Esophagus muscularis mucosa (tissue), 4 donors: ENCODE measurements around the gene NACA. TPM values are rescaled to one million over a fixed set of nuclear protein-coding genes. Genes with fewer than 3 reads are reported as not detected.

ENCODE experiments used
- DNase-seq: peaks from one replicate; pipeline ENCODE4 v3.0.0-alpha.2; 2017; ENCODE audit errors: extremely low spot score
- H3K27ac ChIP-seq, 4 donors: fragments of 200-600 bp; sonication (generic); replicated peaks in 1 of 4; 1 replicate in 3 of 4; 2 replicates in 1 of 4; pipeline ENCODE4 v1.5.1; 2016 to 2019; ENCODE audit warnings: mild to moderate bottlenecking in 1 of 4
- H3K27me3 ChIP-seq, 4 donors: fragments of 200-600 bp; sonication (generic); one replicate each; pipeline versions ENCODE4 v1.5.1 to v1.6.0; 2016 to 2019
- H3K36me3 ChIP-seq, 4 donors: fragments of 200-600 bp; sonication (generic); one replicate each; pipeline ENCODE4 v1.5.1; 2016 to 2019
- H3K4me1 ChIP-seq, 4 donors: fragments of 200-600 bp; sonication (generic); one replicate each; pipeline ENCODE4 v1.5.1; 2016 to 2019
- H3K4me3 ChIP-seq, 4 donors: fragments of 200-600 bp; sonication (generic); 1 replicate in 2 of 4; 2 replicates in 2 of 4; pipeline ENCODE4 v1.5.1; 2016 to 2019; ENCODE audit warnings: mild to moderate bottlenecking in 4 of 4, moderate library complexity in 1 of 4
- H3K9me3 ChIP-seq, 4 donors: fragments of 200-600 bp; sonication (generic); 1 replicate in 3 of 4; 2 replicates in 1 of 4; pipeline ENCODE4 v1.5.1; 2016 to 2019
- EP300 ChIP-seq: sonication (generic); formaldehyde crosslinking; IDR thresholded peaks from one replicate; pipeline ENCODE4 v1.6.1; 2017; ENCODE audit warnings: antibody characterized with exemption
- POLR2A ChIP-seq: fragments of 450-650 bp; IDR thresholded peaks from one replicate; pipeline ENCODE4 v1.6.1; 2017; ENCODE audit warnings: antibody characterized with exemption, moderate library complexity, mild to moderate bottlenecking, low read depth
- POLR2AphosphoS5 ChIP-seq, 2 donors: sonication (generic); formaldehyde crosslinking; IDR thresholded peaks; one replicate each; pipeline ENCODE4 v1.6.1; 2017; ENCODE audit warnings: antibody characterized with exemption in 2 of 2
- WGBS: methylation state at CpG from one replicate; pipeline ENCODE4 v1.1.5; 2018; 5-methylcytosine and 5-hydroxymethylcytosine counted together
- intact Hi-C: fragments of 100-400 bp; cut with DNase I; formaldehyde crosslinking; loops from one replicate; pipeline ENCODE4 v1.15.1; 2023
- total RNA-seq, 4 donors: library from RNA; depleted of rRNA; stranded (reverse); fragments of >200 nt; gene quantifications; one replicate each; pipeline versions ENCODE4 v1.1.0 to v1.2.1, GENCODE V29; 2016
- TF ChIP-seq, protein P1 (sequence below), 3 experiments: fragments of 200-600 bp in 2 of 3; fragments of 450-650 bp in 1 of 3; sonication (generic) in 2 of 3; IDR thresholded peaks; one replicate each; pipeline ENCODE4 v1.5.1; 2017 to 2019; ENCODE audit warnings: antibody characterized with exemption in 3 of 3, mild to moderate bottlenecking in 2 of 3, moderate library complexity in 1 of 3

NACA gene
- total RNA-seq, 4 donors from 2014 or later: 913 to 1,477 (median 1,221) TPM

DNA sequence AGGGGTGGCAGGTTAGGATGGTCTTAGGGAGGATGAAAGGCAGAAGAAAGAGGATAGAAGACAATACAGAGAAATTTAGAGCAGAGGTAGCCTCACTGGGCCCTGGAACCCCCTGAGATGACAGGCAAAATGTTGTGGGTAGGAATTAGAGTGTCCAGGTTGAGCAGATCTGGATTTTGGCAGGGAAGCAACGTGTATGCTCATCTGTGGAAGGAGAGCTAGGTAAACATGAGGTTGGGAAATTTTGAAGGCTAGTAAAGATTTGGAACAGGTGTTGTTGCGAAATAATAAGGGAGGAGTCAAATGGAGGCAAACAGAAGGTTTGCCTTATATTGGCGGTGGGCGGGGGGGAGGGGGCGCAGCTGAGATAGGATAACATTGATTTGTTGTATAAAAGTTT, 43.3 kb upstream of the NACA start:
- Histone ChIP-seq H3K9me3 (no peaks in the 10 kb centered on the region), H3K4me3 (no peak overlapping the region), H3K4me1 (no peaks in the 10 kb centered on the region), H3K27me3 (no peaks in the 10 kb centered on the region), H3K36me3 (no peaks in the 10 kb centered on the region), H3K27ac (no peak overlapping the region)
- TF ChIP-seq, protein P1, sequence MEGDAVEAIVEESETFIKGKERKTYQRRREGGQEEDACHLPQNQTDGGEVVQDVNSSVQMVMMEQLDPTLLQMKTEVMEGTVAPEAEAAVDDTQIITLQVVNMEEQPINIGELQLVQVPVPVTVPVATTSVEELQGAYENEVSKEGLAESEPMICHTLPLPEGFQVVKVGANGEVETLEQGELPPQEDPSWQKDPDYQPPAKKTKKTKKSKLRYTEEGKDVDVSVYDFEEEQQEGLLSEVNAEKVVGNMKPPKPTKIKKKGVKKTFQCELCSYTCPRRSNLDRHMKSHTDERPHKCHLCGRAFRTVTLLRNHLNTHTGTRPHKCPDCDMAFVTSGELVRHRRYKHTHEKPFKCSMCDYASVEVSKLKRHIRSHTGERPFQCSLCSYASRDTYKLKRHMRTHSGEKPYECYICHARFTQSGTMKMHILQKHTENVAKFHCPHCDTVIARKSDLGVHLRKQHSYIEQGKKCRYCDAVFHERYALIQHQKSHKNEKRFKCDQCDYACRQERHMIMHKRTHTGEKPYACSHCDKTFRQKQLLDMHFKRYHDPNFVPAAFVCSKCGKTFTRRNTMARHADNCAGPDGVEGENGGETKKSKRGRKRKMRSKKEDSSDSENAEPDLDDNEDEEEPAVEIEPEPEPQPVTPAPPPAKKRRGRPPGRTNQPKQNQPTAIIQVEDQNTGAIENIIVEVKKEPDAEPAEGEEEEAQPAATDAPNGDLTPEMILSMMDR (IDR thresholded peaks at IDR 0.05): no peak
- TF ChIP-seq POLR2AphosphoS5 (IDR thresholded peaks at IDR 0.05): no peak
- TF ChIP-seq EP300: no peak
- TF ChIP-seq POLR2A: no peak
- WGBS: 88% methylated on average over 5 of the region's 5 CpGs
- intact Hi-C loops: no loop called here
- DNase-seq: no peak

DNA sequence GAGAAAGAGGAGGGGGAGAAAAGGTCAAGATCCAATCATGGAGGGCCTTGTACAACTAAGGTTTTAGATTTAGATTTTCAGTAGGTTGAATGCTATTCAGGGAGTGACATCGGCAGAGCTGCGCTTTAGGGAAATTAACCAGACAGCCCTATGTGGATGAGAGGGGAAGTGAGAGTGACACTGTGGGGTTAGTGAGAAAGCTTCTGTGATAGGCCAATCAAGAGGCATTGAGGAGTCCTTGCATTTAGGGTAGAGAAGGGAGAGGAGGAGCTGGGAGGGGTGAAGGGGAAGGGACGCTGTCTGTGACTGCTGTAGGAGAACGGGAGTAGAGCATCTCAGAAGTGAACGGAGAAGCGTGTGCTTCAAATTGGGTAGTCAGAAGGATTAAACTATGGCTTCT, 41.4 kb upstream of the NACA start:
- Histone ChIP-seq H3K9me3 (no peaks in the 10 kb centered on the region), H3K4me3 (no peak overlapping the region), H3K27me3 (no peaks in the 10 kb centered on the region), H3K36me3 (no peaks in the 10 kb centered on the region), H3K4me1 (no peaks in the 10 kb centered on the region), H3K27ac (no peak overlapping the region)
- intact Hi-C loops: no loop called here
- no peak for TF ChIP-seq EP300
- TF ChIP-seq POLR2A: no peak
- no peak for TF ChIP-seq POLR2AphosphoS5 (IDR thresholded peaks at IDR 0.05)
- TF ChIP-seq, protein P1 (IDR thresholded peaks at IDR 0.05): no peak
- DNase-seq: no peak
- WGBS: 84% methylated on average over 6 of the region's 6 CpGs

DNA sequence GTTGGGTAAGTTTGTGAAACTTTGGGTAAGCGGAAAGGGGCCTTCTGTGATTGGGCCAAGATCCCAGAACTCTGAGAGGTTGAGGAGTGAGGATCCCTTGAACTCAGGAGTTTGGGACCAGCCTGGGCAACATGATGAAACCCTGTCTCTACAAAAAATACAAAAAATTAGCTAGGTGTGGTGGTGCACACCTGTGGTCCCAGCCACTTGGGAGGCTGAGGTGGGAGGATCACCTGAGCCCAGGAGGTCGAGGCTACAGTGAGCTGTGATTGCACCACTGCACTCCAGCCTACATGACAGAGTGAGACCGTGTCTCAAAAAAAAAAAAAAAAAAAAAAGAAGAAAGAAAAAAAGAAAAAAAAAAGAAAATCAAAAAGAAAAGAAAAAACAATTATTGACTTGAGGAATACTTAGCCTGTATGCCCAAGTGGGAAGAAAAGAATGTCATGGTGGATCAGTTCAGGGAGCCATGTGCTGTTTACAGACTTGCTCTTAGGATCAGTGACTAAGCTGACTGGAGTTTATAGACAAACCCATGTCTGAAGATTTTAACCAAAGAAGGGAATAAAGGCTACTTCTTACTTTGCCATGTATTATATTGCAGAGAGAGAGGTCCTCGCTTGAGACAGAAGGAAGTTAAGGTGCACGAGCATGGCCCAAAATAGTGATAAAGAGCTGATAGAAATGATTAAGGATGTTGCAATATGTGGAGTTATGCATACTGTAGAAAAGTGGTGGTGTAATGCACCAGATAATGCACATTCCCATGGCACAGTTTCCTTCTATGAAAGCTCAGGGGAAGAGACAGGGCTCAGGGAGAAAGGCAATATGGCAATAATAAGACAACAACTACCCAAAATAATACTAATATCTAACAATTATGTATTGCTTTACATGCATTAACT, 38.9 kb upstream of the NACA start:
- Histone ChIP-seq H3K27ac (no peak overlapping the region), H3K4me1 (no peaks in the 10 kb centered on the region), H3K36me3 (no peaks in the 10 kb centered on the region), H3K27me3 (no peaks in the 10 kb centered on the region), H3K9me3 (peaks cover 0 to 2% (median 0%) of the 10 kb centered on the region in 4 donors), H3K4me3 (no peak overlapping the region)
- TF ChIP-seq, protein P1 (IDR thresholded peaks at IDR 0.05): no peak
- TF ChIP-seq POLR2AphosphoS5 (IDR thresholded peaks at IDR 0.05): no peak
- no peak for TF ChIP-seq POLR2A
- no peak for TF ChIP-seq EP300
- no peak for DNase-seq
- WGBS: 74% methylated on average over 5 of the region's 5 CpGs
- intact Hi-C loops: no loop called here

DNA sequence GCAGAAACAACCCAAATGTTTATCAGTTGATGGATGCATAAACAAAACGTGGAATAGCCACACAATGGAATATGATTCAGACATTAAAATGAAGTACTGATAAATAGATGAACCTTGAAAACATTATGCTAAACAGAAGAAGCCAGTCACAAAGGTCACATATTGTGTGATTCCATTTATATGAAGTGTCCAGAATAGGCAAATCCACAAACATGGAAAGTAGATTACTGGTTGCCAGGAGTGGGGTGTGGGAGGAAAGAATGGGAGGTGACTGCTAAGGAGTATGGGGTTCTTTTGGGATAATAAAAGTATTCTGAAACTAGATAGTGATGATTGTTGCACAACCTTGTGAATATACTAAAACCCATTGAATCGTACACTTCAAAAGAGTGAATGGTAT, 36.7 kb upstream of the NACA start:
- 76% methylated on average over 2 of the region's 2 CpGs for WGBS
- peaks cover 0 to 2% (median 0%) of the 10 kb centered on the region in 4 donors for H3K4me1 ChIP-seq
- H3K36me3 ChIP-seq: no peaks in the 10 kb centered on the region
- no peak for DNase-seq
- intact Hi-C loops: no loop called here
- TF ChIP-seq, protein P1 (IDR thresholded peaks at IDR 0.05): no peak
- TF ChIP-seq POLR2A (no peak), POLR2AphosphoS5 (IDR thresholded peaks at IDR 0.05) (no peak), EP300 (no peak)
- no peak overlapping the region for H3K4me3 ChIP-seq
- no peak overlapping the region for H3K27ac ChIP-seq
- peaks cover 0 to 10% (median 0%) of the 10 kb centered on the region in 4 donors for H3K9me3 ChIP-seq
- no peaks in the 10 kb centered on the region for H3K27me3 ChIP-seq
